Subcutaneous adipose tissue (tissue), 4 donors: Measurements from ENCODE around the gene SEPTIN2. TPM values are rescaled to one million over a fixed set of nuclear protein-coding genes. Genes with fewer than 3 reads are reported as not detected.

ENCODE experiments used
- CTCF ChIP-seq: fragments of 450-650 bp; IDR thresholded peaks from one replicate; pipeline ENCODE4 v1.5.1; 2016; ENCODE audit warnings: low read depth, mild to moderate bottlenecking, control low read depth, antibody characterized with exemption, moderate library complexity
- total RNA-seq, 4 donors: library from RNA; depleted of rRNA; stranded (reverse); fragments of >200 nt; gene quantifications; one replicate each; pipeline ENCODE4 v1.1.0, GENCODE V29; 2016

Gene SEPTIN2
- total RNA-seq, 4 donors from 2014 or later = 299 to 428 (median 363) TPM

GRCh38 chr2:241310917-241311566, 4.7 kb upstream of the SEPTIN2 start:
- TF ChIP-seq CTCF = no peak

GRCh38 chr2:241312082-241312481, 3.6 kb upstream of the SEPTIN2 start:
- TF ChIP-seq CTCF = no peak

- TF ChIP-seq CTCF = no peak
Measured at GRCh38 chr2:241313543-241314095, 2.1 kb upstream of the SEPTIN2 start.

- no peak for TF ChIP-seq CTCF
Measured at GRCh38 chr2:241314226-241315092, 1.3 kb upstream of the SEPTIN2 start.

- TF ChIP-seq CTCF = no peak
Measured at GRCh38 chr2:241315093-241315878, 439 bp upstream of the SEPTIN2 start, which contains the start of gene HDLBP. Gene HDLBP (minus strand): TSS chr2:241315672. CDS start chr2:241266869, 48,803 bp downstream.

GRCh38 chr2:241316825-241317224, 1.1 kb downstream of the SEPTIN2 start:
- TF ChIP-seq CTCF = no peak

- TF ChIP-seq CTCF = no peak
Measured at GRCh38 chr2:241317391-241317790, 1.7 kb downstream of the SEPTIN2 start.
